Panc1 (cell line): Measurements from ENCODE around the gene KCNMB2. TPM values are rescaled to one million over a fixed set of nuclear protein-coding genes. Genes with fewer than 3 reads are reported as not detected.

Experiments used
- ATAC-seq: fragments of 200-7000 bp; cut with Tn5 transposase; 2 replicates; pipeline ENCODE4 v1.9.1; 2020; ENCODE audit warnings: mild to moderate bottlenecking, moderate library complexity
- BruUV-seq: library from RNA; stranded (reverse); fragments of 400-500 nt; replicated peaks from 2 replicates; lab custom pipeline; 2021; lab: Mats Ljungman, UMichigan
- CTCF ChIA-PET: fragments of 300-600 bp; sonication (Branson Sonifier 250); formaldehyde crosslinking; loops from one replicate; lab custom pipeline; 2022; ENCODE audit warnings: antibody characterized with exemption; lab: Charles Lee
- POLR2A ChIA-PET: fragments of 300-600 bp; sonication (Branson Sonifier 250); formaldehyde crosslinking; loops from one replicate; lab custom pipeline; 2022; ENCODE audit warnings: antibody characterized with exemption; lab: Charles Lee
- DNase-seq: peaks from one replicate; pipeline ENCODE4 v3.0.0-alpha.2; 2010; ENCODE audit warnings: low read depth, low spot score
- H3K27ac ChIP-seq: 2 replicates; pipeline ENCODE4 v1.5.1; 2011; ENCODE audit warnings: mild to moderate bottlenecking, low read length, inconsistent platforms
- H3K27me3 ChIP-seq: fragments of 200-500 bp; sonication (Bioruptor generic); 2 replicates; pipeline ENCODE4 v1.6.0; 2014; ENCODE audit warnings: low read length, inconsistent platforms; ENCODE audit not compliant: control insufficient read depth, insufficient read depth
- H3K36me3 ChIP-seq: fragments of 200-500 bp; sonication (Bioruptor generic); 2 replicates; pipeline ENCODE4 v1.5.1; 2014; ENCODE audit warnings: inconsistent platforms, mild to moderate bottlenecking, low read length, moderate library complexity; ENCODE audit not compliant: control insufficient read depth, insufficient read depth
- H3K4me1 ChIP-seq: 2 replicates; pipeline ENCODE4 v1.5.1; 2011; ENCODE audit warnings: inconsistent platforms, mild to moderate bottlenecking, low read length, moderate library complexity; ENCODE audit not compliant: control insufficient read depth, insufficient read depth
- H3K4me3 ChIP-seq, 2 experiments: 2 replicates each; pipeline ENCODE4 v1.5.1; 2011 to 2012; ENCODE audit warnings: low read depth in 2 of 2, low read length in 2 of 2, mild to moderate bottlenecking in 2 of 2, inconsistent platforms in 1 of 2, moderate library complexity in 1 of 2
- H3K9me3 ChIP-seq: fragments of 200-500 bp; sonication (Bioruptor generic); 2 replicates; pipeline ENCODE4 v1.5.1; 2014; ENCODE audit warnings: low read depth, mild to moderate bottlenecking, inconsistent platforms, low read length, moderate library complexity; ENCODE audit not compliant: control insufficient read depth, insufficient read depth
- CTCF ChIP-seq: fragments of 450-650 bp; IDR thresholded peaks from 2 replicates; pipeline ENCODE4 v1.5.1; 2017; ENCODE audit warnings: mild to moderate bottlenecking
- POLR2AphosphoS5 ChIP-seq: IDR thresholded peaks from 2 replicates; pipeline ENCODE4 v1.6.1; 2012; ENCODE audit warnings: mild to moderate bottlenecking, low read depth, low read length, moderate library complexity
- SIN3A ChIP-seq: IDR thresholded peaks from 2 replicates; pipeline ENCODE4 v1.6.1; 2012; ENCODE audit warnings: low read depth, mild to moderate bottlenecking, low read length, moderate library complexity, borderline replicate concordance; ENCODE audit not compliant: insufficient read depth
- TCF7L2 ChIP-seq: IDR thresholded peaks from 2 replicates; pipeline ENCODE4 v1.6.1; 2011; ENCODE audit warnings: mild to moderate bottlenecking, low read depth, low read length, inconsistent platforms
- in situ Hi-C: cut with HindIII; loops from 2 replicates; pipeline ENCODE4 v1.10.0; 2016; ENCODE audit warnings: low sequenced_read_pairs, low pct_unique_long_range_greater_than_20kb
- intact Hi-C: fragments of 100-400 bp; cut with micrococcal nuclease; formaldehyde crosslinking; loops from one replicate; pipeline ENCODE4 v1.10.0; 2022; ENCODE audit not compliant: unreplicated experiment
- total RNA-seq: library from RNA; stranded (reverse); gene quantifications from one replicate; pipeline ENCODE4 v1.2.1, GENCODE V29; 2021; ENCODE audit not compliant: unreplicated experiment
- TF ChIP-seq, protein P1 (sequence below), 2 experiments: IDR thresholded peaks; 2 replicates each; pipeline ENCODE4 v1.6.1; 2011 to 2012; ENCODE audit warnings: low read depth in 2 of 2, control low read depth in 1 of 2, low read length in 1 of 2, mild to moderate bottlenecking in 1 of 2, moderate library complexity in 1 of 2; ENCODE audit not compliant: insufficient read depth in 1 of 2

KCNMB2 gene
- total RNA-seq, 1 experiment from 2014 or later, result not detected

- DNase-seq, result no peak
Observed at GRCh38 chr3:178588628-178589027, 52.4 kb downstream of the KCNMB2 start.

GRCh38 chr3:178593786-178594185, 57.5 kb downstream of the KCNMB2 start:
- Histone ChIP-seq H3K9me3 (no peaks in the 10 kb centered on the region), H3K4me3 (no peak overlapping the region), H3K27me3 (no peaks in the 10 kb centered on the region; the same call in 1 of the 2 replicates), H3K4me1 (no peaks in the 10 kb centered on the region), H3K27ac (no peak overlapping the region), H3K36me3 (no peaks in the 10 kb centered on the region)
- no TSS peak for BruUV-seq
- in situ Hi-C loops (no loop called here), intact Hi-C loops (no loop called here)
- TF ChIP-seq CTCF (no peak), POLR2AphosphoS5 (no peak), SIN3A (no peak), TCF7L2 (no peak)
- TF ChIP-seq, protein P1, sequence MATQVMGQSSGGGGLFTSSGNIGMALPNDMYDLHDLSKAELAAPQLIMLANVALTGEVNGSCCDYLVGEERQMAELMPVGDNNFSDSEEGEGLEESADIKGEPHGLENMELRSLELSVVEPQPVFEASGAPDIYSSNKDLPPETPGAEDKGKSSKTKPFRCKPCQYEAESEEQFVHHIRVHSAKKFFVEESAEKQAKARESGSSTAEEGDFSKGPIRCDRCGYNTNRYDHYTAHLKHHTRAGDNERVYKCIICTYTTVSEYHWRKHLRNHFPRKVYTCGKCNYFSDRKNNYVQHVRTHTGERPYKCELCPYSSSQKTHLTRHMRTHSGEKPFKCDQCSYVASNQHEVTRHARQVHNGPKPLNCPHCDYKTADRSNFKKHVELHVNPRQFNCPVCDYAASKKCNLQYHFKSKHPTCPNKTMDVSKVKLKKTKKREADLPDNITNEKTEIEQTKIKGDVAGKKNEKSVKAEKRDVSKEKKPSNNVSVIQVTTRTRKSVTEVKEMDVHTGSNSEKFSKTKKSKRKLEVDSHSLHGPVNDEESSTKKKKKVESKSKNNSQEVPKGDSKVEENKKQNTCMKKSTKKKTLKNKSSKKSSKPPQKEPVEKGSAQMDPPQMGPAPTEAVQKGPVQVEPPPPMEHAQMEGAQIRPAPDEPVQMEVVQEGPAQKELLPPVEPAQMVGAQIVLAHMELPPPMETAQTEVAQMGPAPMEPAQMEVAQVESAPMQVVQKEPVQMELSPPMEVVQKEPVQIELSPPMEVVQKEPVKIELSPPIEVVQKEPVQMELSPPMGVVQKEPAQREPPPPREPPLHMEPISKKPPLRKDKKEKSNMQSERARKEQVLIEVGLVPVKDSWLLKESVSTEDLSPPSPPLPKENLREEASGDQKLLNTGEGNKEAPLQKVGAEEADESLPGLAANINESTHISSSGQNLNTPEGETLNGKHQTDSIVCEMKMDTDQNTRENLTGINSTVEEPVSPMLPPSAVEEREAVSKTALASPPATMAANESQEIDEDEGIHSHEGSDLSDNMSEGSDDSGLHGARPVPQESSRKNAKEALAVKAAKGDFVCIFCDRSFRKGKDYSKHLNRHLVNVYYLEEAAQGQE (IDR thresholded peaks at IDR 0.05; ENCODE audit: insufficient read depth in 1 of 2, low read depth in 2 of 2, low read length in 1 of 2), result no peak
- CTCF ChIA-PET, result no interaction called here
- ATAC-seq (no peak), DNase-seq (no peak)
- POLR2A ChIA-PET, result no interaction called here

More at GRCh38 chr3:178588628-178589027, 52.4 kb downstream of the KCNMB2 start:
- POLR2A ChIA-PET, result no interaction called here
- H3K4me3 ChIP-seq, result no peak overlapping the region
- no peaks in the 10 kb centered on the region for H3K27me3 ChIP-seq
- intact Hi-C loops (no loop called here), in situ Hi-C loops (no loop called here)
- no TSS peak for BruUV-seq
- no peaks in the 10 kb centered on the region for H3K9me3 ChIP-seq
- no peak for ATAC-seq
- H3K27ac ChIP-seq, result no peak overlapping the region
- CTCF ChIA-PET, result no interaction called here
- no peaks in the 10 kb centered on the region for H3K36me3 ChIP-seq
- H3K4me1 ChIP-seq, result no peaks in the 10 kb centered on the region
- TF ChIP-seq CTCF, result no peak

DNA sequence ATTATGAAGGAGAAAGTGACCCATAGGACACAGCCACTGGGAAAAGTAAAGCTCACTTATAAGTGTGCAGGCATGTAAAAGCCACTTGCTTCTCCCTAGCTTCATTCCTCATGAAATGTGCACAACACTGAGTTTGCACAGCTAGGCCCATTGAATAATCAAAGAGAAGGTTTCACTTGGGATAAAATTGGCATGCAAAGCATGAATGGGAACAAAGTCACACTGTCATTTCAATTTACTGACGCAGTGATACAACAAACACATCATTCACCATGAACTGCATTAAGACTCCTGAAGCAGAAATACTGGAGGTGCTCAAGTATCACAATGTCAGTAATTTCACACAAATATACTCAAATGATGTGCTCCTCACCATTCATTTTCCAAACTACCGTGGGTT, 61.1 kb downstream of the KCNMB2 start:
- Histone ChIP-seq H3K9me3 (no peaks in the 10 kb centered on the region), H3K27me3 (no peaks in the 10 kb centered on the region; the same call in 1 of the 2 replicates), H3K36me3 (no peaks in the 10 kb centered on the region), H3K4me3 (no peak overlapping the region), H3K4me1 (no peaks in the 10 kb centered on the region), H3K27ac (no peak overlapping the region)
- no peak for DNase-seq
- TF ChIP-seq CTCF (no peak), TCF7L2 (no peak), SIN3A (no peak), POLR2AphosphoS5 (no peak)
- TF ChIP-seq, protein P1 (IDR thresholded peaks at IDR 0.05; ENCODE audit: insufficient read depth in 1 of 2, low read depth in 2 of 2, low read length in 1 of 2), result no peak
- ChIA-PET POLR2A (no interaction called here), CTCF (no interaction called here)
- intact Hi-C loops (no loop called here), in situ Hi-C loops (no loop called here)
- no TSS peak for BruUV-seq
- no peak for ATAC-seq
